ENCODE results near the gene PIGN.
"Not testable (repeated sequence)": the region's sequence is repeated elsewhere in the genome, so short reads cannot be mapped to it uniquely, and the experiment has no call there.

The PIGN gene

DNA sequence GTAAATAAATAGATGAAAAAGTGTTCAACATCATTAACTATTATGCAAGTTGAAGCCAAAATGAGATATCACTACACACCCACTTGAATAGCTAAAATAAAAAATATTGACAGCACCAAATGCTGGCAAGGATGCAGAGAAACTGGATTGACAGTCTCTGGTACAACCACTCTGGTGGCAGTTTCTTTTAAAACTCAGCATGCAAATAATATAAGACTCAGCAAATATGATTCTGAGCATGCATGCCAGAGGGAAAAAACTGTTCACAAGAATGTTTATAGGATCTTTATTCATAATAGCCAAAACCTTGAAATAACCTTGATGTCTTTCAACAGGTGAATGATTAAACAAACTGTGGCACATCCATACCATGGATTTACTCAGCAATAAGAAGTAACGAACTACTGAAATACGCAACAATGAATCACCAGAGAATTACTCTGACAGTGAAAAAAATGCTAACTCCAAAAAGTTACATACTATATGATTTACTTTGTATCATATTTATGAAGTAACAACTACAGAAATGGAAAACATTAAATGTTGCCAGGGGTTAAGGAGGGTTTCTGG, 131.8 kb downstream of the PIGN start:
- no peak for DNase-seq

GRCh38 chr18:62048279-62048678, 138.6 kb downstream of the PIGN start:
- DNase-seq = no peak

GRCh38 chr18:62045316-62045715, 141.5 kb downstream of the PIGN start:
- DNase-seq = no peak

- DNase-seq = no peak
Observed at GRCh38 chr18:62044490-62045000, 142.3 kb downstream of the PIGN start.

GRCh38 chr18:62037989-62038778, 148.7 kb downstream of the PIGN start:
- DNase-seq = no peak

DNA sequence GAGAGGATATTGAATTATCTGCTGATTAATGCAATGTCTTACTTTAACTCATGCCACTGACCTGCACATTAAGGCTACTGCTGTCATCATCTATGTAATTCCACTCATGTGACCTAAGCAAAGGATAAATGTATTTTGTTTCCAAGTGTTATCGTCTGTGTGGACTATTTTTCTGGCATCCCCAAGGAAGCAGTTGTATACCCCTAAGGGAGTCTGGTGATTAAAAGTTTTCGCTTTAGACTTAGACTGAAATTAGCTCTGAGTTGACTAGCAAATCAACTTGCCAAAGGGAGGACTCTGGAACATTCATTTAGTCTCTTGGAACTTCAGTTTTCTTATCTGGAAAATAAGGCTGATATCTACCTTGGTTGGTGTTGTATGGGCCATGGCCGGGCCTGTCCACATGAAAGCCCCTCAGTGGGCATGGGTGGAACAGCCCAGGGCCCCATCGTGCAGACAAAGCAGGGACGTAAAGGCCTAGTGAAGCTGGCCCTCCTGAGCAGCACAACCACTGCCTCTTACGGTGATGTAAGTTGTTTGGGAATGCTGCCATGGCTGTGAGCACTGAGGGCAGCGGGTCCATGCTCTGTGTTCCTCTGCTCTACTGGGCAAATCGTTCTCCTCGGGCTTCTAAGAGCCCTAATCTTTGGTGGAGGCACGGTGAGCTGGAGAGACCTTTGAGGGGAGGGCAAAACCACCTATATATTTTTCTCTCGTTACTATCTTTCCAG, 149.7 kb downstream of the PIGN start:
- no peak for DNase-seq

DNA sequence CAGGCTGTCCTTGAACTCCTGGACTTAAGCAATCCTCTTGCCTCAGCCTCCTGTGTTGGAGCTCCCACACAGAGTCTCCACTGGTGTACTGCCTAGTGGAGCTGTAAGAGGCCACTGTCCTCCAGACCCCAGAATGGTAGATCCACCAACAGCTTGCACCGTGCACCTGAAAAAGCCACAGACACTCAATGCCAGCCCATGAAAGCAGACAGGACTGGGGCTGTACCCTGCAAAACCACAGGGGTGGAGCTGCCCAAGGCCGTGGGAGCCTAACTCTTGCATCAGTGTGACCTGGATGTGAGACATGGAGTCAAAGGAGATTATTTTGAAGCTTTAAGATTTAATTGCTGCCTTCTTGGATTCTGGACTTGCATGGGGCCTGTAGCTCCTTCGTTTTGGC, 152.6 kb downstream of the PIGN start:
- DNase-seq = not testable (repeated sequence)

DNA sequence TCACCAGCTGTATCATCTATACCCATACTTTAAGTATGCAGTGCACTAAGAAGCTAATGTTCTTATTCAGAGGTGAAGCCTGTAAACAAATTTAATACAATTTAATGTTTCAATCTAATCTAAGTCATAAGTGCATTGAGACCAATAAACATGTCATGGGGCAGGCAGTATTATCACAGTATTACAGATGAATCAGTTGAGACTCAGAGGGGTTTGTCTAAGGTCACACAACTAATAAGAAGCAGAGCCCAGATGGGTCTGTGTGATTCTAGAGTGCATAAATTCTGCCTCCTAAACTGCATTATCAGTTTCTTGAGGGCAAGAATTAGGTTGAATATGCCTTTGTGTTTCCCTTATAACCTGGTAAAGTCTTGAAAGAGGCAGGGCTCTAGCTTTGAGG, 153.1 kb downstream of the PIGN start:
- DNase-seq = no peak

DNA sequence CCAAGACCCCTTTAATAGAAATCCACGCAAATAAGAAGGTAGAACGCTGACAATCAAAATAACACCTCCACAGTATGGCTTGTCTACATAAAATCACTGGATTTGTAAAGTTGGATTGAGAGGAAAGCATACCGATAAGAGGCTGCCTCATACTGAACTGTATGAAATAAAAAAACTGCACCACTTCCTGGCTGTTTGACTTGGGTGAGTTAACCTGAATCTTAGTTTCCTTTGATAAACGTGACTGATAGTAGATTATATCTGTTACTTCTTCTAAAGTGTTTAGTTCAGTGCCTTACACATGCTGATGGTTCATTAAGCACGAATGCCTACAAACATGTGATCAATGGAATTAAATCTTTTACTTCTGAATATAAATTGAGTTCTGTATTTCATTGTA, 153.6 kb downstream of the PIGN start:
- DNase-seq = no peak

DNA sequence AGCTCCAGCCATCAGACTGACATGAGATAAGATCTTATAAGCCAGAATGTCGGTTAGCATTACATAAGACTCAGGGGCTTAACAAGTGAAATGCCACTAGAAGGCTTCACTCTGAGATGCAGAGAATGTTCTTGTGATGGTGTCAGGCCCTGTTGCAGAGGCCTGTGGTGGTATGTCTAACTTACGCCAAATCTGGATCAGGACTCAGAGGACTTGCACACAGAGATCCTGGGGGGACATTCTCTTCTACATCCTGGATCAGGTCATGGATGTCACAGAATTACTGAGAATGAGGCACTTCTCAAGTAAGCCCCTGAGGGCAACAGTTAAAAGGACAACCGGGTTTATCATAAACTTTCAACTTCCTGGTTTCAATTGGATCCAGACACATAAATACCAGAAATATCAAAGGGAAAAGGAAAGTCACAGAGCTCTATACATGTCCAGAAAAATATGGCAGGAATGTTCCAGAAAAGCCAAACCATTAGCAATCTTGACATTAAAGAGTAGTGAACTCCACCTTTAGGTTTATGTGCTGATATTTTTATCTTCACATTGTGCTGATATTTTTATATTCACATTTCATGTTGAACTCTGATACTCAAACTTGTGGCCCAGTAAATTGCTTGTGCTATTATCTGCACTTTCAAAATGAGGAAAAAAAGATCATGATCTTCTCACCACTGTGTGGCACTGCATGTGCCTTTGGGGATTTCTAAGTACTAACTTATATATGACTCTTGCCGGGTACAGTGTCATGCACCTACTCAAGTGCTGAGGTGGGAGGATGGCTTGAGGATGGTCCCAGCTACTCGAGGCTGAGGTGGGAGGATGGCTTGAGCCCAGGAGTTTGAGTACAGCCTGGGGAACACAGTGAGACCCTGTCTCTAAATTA, 156.5 kb downstream of the PIGN start:
- DNase-seq = no peak

DNA sequence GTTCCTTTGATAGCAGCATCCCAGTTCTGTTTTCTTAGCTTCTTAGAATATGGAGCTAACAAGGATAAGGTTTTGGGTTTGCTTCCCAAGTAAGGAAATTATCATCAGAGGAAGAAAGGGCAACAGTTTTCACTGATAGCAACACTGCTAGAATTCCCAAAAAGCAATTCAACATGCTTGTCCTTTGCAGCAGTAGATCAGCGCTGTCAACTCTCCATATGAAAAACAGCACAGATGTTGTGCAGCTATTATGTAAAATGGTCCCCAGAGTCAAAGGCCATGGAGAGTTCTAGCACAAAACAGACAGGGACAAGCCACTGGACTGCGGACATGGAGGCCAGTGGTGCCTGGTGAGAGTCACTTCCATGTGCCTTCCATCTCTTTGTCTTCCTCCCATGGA, 158.1 kb downstream of the PIGN start:
- no peak for DNase-seq

- DNase-seq = no peak
Observed at GRCh38 chr18:62027914-62028520, 158.8 kb downstream of the PIGN start.

DNA sequence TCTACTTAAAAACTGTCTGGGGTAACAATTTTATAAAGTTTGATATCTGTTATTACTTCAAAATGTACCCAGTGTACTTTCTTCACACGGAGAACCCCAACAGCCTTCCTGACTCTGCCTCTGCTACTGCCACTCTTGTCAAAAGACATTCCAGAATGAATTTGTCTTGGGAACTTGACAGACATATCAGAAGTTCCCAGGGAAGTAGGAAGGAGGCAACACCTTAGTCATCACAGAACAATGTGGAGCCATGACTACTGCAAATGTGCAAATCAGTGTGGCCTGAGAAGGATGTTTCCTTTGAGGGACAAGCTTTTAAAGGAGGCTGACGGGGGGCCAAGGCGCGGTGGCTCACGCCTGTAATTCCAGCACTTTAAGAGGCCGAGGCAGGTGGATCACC, 160.3 kb downstream of the PIGN start:
- no peak for DNase-seq

GRCh38 chr18:62024983-62025382, 161.9 kb downstream of the PIGN start:
- no peak for DNase-seq

- no peak for DNase-seq
Observed at GRCh38 chr18:62023536-62023935, 163.3 kb downstream of the PIGN start.

GRCh38 chr18:62018759-62019041, 168.2 kb downstream of the PIGN start:
- no peak for DNase-seq

- DNase-seq = no peak
Observed at GRCh38 chr18:62018034-62018758, 168.7 kb downstream of the PIGN start.

DNA sequence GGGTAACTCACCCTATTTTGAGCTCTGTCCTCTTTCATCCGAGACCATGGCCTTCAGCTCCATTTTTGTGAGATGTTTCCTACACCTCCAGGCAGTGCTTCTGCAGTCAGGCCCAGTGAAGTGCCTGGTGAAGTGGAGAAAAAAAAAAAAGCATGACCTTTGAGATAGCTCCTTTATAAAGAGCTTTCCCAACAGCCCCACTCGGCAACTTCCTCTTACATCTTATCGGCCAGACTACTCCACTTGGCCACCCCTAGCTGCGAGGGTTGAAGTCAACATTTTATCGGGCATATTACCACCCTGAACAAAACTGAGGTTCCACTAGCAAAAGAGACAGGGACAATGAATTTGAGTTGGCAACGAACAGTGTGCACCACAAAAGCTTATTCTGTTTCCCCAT, 169.2 kb downstream of the PIGN start:
- no peak for DNase-seq

DNA sequence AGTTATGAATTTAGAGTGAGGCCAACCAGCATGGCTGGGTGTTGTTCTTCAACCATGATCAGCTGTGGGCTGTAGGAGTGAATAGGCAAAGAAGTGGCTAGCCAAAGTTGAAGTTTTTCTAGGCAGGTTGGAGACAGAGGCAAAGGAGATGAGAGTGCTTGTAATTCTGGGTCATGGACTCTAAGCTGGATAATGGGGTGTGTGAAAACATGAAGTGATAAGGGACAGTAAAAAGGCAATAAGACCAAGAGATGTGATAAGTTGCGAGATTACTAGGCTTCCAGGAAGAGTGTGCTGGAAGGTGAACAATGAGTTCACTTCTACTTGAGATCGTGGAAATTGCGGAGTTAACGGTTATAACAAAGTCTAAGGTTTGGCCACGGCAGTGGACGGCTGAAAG, 175.4 kb downstream of the PIGN start:
- no peak for DNase-seq

DNA sequence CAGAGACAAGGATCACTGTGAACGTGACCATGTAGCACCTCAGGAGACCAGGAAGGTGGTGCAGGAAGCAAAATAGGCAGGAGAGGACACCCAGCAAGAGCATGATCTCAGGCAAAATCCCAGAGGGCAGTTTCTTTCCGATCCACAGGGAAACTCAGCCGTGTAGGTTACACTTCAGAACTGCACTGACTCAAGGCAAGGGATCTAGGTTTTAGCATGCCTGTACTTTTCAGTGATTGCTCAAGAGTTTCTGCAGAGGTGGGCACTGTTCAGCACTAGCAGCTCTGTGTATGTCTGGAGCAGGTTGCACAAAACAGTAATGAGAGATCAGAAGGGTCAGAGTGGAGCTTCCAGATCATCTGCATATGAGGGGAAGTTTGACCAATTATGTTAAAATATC, 177.3 kb downstream of the PIGN start:
- DNase-seq = no peak

- no peak for DNase-seq
Observed at GRCh38 chr18:62001396-62001795, 185.5 kb downstream of the PIGN start.

- no peak for DNase-seq
Observed at GRCh38 chr18:61998957-61999356, 187.9 kb downstream of the PIGN start.

Data from activated naive CD4-positive, alpha-beta T cell treated with anti-CD3 and anti-CD28 coated beads, Interleukin-2, amount 50 U/mL, for 16 hours (primary cell).